GM12801 (cell line): ENCODE results near the gene ELOVL2.

Source experiments
- CTCF ChIP-seq: IDR thresholded peaks from one replicate; pipeline ENCODE4 v1.5.1; 2011; ENCODE audit warnings: control low read depth; ENCODE audit not compliant: insufficient read length; ENCODE audit errors: extremely low read depth

Gene ELOVL2

GRCh38 chr6:10995114-10995707 lies 48.9 kb downstream of the ELOVL2 start:
- no peak for TF ChIP-seq CTCF

GRCh38 chr6:10993896-10994295 lies 50.2 kb downstream of the ELOVL2 start:
- TF ChIP-seq CTCF: no peak

DNA sequence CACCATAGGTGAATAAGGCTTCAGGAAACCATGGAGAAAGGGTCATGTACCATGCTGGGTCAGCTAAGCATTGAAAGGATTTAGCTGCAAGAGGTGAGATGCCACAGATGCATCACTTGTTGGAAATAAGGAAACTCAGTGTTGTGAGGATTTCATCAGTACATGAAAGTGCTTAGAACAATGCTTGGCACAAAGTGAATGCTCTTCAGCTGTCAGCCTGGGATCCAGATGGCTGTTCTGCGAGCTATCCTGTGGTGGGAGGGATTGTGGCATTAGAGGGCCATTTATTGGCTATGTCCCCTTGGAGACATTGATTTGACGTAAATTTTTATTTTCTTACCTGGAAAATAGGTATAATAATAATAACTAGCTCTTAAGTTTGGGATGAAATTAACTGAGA lies 53.0 kb downstream of the ELOVL2 start:
- no peak for TF ChIP-seq CTCF

- no peak for TF ChIP-seq CTCF
Measured at GRCh38 chr6:10989587-10989986, 54.5 kb downstream of the ELOVL2 start.

DNA sequence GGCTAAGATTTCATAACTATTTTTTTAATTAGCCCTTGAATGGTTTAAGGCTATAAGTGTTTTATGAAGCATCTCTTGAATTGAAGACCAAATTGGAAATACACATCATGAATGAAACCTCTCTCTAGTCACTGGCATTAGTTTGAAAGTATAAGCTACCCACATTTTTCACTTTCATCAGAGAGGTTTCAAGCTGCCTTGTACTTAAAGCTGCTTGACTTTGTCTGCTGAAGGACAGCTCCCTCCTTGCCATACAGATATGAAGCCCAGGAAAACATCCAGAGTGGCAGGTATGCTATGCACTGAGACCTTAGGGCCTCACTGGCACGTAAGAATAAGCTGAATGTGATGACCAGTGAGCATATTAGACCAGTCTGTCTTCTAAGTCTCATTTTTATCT lies 62.7 kb downstream of the ELOVL2 start:
- no peak for TF ChIP-seq CTCF

GRCh38 chr6:10979603-10980002 lies 64.5 kb downstream of the ELOVL2 start:
- no peak for TF ChIP-seq CTCF

DNA sequence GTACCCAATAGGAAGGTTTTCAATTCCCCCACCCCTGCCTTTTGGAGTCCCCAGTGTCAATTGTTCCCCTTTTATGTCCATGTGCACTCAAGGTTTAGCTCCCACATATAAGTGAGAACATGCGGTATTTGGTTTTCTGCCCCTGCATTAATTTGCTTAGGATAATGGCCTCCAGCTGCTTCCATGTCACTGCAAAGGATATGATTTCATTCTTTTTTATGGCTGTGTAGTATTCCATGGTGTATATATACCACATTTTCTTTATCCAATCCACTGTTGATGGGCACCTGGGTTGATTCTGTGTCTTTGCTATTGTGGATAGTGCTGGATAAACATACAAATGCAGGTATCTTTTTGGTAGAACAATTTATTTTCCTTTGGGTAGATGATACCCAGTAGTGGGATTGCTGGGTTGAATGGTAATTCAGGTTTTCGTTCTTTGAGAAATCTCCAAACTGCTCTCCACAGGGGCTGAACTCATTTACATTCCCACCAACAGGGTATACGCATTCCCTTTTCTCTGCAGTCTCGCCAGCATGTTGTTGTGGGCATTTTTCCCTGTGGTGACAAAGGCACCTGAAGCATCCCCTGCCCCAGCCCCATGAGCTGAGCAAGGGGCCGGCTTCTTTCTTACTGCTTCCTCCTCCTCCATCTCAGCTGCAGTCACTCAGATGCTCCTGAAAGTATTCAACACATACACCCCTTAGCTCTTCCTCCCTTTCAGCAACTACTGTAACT lies 66.7 kb downstream of the ELOVL2 start:
- no peak for TF ChIP-seq CTCF

- no peak for TF ChIP-seq CTCF
Measured at GRCh38 chr6:10976571-10976970, 67.5 kb downstream of the ELOVL2 start.
